ENCODE measurements around the gene TSPAN9.

DNA sequence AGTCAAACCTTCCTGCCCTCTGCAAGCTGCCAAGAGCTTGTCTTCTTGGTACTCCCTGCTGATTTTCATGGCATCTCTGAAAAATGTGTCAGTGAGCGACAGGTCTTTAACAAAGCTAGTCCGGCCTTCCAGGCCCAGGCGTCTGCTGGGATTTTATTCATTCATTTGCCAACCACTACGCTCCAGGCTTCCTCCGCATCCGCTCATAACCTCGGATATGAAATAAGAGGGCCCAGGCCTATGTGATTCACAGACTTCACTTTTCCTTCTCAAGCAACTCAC is 13.8 kb downstream of the TSPAN9 start:
- TF ChIP-seq, protein P1, sequence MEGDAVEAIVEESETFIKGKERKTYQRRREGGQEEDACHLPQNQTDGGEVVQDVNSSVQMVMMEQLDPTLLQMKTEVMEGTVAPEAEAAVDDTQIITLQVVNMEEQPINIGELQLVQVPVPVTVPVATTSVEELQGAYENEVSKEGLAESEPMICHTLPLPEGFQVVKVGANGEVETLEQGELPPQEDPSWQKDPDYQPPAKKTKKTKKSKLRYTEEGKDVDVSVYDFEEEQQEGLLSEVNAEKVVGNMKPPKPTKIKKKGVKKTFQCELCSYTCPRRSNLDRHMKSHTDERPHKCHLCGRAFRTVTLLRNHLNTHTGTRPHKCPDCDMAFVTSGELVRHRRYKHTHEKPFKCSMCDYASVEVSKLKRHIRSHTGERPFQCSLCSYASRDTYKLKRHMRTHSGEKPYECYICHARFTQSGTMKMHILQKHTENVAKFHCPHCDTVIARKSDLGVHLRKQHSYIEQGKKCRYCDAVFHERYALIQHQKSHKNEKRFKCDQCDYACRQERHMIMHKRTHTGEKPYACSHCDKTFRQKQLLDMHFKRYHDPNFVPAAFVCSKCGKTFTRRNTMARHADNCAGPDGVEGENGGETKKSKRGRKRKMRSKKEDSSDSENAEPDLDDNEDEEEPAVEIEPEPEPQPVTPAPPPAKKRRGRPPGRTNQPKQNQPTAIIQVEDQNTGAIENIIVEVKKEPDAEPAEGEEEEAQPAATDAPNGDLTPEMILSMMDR (IDR thresholded peaks at IDR 0.05; ENCODE audit: insufficient read depth, low read depth, low read length), result no peak
- no peak for TF ChIP-seq EZH2 (IDR thresholded peaks at IDR 0.05; ENCODE audit: insufficient read depth, low read length)
